NCI-H526 (cell line): ENCODE data around the gene TMPRSS9.

Experiments
- DNase-seq, 2 experiments: peaks; one replicate each; lab custom pipeline; 2025; lab: John Stamatoyannopoulos, UW

The TMPRSS9 gene

DNA sequence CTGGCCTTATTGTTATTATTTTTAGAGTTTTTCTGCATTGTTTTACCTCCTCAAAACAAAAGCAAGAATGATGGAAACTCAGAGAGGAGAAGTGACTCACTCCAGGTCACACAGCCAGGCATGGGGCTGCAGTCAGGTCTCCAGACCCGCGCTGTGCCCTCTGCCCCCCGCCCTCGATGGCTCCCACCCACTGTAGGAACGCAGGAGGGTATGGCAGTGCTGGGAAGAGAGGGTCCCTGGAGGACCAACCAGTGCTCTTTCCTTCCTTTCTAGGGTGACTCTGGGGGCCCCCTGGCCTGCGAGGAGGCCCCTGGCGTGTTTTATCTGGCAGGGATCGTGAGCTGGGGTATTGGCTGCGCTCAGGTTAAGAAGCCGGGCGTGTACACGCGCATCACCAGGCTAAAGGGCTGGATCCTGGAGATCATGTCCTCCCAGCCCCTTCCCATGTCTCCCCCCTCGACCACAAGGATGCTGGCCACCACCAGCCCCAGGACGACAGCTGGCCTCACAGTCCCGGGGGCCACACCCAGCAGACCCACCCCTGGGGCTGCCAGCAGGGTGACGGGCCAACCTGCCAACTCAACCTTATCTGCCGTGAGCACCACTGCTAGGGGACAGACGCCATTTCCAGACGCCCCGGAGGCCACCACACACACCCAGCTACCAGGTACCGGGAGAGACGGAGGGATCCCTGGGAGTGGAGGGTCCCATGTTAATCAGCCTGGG, 61.7 kb downstream of the TMPRSS9 start:
- DNase-seq = no peak

DNA sequence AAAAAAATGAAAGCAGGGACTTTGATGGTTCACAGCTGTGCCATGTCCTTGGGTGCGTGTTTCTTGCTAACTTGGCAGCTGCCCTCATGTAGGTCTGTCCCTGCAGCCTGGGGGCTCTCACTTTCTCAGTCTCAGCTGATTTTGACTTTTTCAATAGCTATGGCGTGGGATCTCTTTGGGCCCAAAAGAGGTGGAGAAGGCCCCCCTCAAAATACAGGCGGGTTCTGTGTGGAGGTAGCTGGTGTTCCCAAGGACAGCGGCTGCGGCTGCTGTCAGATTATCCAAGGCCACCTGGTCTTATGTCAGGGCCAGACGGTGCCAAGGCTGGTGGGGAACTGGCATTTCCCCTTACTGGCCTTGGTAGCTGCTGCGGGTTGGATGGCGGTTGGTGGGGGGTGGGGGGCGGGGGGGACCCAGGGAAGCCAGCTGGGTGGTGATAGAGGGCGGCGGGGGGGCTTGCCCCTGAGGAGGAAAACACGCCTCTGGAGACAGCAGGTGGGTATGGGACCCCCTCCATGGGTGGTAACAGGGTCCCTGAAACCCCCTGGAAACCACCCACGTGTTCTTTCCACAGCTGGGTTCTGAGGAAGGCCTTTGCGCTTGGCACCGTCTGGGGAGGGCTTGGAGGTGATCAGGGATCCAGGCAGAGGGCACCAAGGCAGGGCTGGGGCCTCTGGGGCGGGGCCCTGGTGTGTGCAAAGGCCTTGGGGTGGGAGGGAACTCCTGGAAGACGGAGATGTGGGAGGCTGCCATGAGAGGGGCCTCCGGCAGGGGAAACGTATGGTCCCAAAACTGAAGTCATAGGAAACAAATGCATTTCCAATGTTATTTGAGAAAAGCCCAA, 63.2 kb downstream of the TMPRSS9 start:
- DNase-seq = no peak

DNA sequence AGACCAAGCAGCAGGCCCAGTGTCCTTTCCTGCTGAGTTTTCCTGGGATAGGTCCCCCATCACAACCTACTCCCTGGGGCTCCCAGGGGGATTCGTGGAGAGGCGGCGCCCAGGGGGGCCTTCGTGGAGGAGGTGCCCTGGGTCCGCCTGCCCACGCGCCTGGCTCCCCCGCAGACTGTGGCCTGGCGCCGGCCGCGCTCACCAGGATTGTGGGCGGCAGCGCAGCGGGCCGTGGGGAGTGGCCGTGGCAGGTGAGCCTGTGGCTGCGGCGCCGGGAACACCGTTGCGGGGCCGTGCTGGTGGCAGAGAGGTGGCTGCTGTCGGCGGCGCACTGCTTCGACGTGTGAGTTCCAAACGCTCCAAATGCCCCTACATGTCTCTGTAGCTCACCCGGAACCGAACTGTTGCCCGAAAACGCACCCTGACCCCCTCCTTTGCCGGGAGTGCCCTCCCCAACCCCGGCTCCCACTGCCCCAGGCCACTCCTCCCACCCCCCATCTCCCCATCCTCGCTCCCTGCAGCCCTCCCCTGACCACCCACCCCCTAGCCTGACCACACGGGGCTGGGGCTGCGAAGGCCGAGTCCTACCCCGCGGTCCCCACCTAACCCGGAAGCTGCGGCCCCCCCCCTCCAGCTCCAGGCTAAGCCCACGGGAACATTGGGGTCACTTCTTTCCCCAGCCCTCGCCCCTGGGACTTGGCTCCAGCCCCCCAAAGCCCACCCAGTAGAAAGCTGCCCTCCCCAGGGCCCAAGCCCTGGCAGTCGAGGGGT, 64.0 kb downstream of the TMPRSS9 start:
- no peak for DNase-seq

DNA sequence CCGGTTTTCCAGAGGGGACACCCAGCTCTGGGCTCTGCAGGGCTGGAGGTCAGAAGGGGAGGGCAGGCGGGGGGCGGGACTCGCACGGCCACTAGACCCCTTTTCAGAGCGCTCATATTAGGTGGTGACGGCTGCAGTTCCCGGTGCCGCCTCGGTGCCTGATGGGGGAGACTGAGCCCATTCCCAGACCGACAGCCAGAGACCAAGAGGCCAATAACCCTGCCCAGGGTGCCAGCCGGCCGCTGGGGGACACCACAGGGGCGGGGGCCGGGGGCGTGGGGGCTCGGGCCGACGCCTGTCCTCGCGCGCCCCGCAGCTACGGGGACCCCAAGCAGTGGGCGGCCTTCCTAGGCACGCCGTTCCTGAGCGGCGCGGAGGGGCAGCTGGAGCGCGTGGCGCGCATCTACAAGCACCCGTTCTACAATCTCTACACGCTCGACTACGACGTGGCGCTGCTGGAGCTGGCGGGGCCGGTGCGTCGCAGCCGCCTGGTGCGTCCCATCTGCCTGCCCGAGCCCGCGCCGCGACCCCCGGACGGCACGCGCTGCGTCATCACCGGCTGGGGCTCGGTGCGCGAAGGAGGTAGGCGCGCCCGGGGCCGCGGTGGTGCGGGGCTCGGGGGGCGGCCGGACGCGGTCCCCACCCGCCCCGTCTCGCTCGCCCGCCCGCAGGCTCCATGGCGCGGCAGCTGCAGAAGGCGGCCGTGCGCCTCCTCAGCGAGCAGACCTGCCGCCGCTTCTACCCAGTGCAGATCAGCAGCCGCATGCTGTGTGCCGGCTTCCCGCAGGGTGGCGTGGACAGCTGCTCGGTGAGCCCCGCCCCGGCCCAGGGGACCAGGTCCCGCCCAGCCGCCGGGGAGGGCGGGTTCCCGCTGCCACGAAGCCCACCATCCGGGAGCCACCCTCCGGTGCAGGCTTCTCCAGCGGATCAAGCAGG, 64.9 kb downstream of the TMPRSS9 start:
- peak in 1 of 2 experiments; percentile 54 for DNase-seq

DNA sequence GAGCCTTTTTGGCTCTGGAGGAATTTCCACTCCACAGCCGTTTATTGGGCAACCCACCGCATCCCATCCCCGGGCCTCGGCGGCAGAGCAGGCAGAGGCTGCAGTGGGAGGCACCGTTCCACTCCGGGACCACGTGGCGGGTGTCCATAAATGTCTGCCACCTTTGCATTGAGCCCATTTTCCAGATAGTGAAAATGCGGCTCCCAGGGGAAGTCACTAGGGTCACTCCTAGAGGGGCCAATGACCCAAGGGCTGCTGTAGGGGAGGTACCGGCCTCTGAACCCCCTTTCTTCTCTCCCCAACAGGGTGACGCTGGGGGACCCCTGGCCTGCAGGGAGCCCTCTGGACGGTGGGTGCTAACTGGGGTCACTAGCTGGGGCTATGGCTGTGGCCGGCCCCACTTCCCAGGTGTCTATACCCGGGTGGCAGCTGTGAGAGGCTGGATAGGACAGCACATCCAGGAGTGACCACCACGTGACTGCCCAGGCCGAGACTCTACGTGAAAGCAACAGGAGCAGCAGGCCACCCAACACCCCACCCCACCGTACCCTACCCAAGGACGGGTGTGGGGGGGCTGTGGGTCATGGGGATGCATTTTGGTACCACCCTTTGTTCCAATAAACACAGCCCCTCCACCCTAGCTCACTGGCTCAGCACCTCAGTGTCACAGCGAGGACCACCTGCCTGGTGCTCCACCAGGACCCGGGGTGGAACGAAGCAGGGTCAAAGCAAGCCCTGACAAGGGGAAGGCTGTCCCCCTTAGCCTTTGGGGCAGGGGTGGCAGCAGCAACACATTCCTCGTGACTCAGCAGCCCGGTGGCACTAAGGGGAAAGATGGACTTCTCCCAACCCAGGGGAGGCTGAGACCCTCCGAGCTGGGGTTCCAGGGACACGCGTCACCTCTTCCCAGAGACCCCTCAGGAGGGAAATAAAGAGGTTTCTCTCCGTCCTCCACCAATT, 65.8 kb downstream of the TMPRSS9 start:
- no peak for DNase-seq

DNA sequence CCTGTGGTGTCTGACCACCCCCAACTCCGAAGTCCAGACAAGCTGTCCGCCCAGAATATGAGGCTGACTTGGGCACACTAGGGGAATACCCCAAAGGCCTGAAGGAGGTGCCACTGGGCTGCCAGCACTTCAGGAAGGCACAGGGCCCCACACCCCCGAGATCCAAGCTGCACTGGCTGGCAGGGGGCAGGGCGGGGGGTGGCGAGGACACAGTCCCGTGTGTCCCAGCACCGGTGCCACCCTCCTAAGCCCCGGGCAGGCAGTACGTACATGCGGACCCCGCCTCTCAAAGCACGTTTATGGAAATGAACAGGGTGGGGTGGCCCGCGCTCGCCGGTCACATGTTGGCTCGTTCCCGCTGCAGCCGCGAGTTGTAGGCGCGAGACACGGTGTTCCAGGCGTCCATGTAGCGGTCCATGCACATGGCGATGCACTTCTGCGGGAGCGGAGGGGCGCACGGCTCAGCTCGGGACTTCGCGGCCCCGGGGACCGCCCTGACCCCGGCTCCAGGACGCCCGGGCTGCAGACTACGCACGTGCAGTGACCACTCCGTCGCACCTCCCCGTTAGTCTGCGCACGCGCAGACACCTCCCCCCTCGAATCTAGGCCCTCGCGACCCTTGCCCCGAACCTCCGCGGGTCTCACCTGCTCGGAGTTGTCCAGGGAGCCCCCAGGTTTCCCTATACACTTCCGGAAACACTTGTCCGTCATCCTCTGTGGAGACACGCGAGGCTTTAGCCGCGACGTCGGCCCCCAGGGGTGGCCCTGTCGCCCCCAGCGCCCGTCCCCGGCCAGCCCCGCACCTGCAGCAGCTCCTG, 66.8 kb downstream of the TMPRSS9 start:
- peak in 1 of 2 experiments; percentile 44 for DNase-seq

DNA sequence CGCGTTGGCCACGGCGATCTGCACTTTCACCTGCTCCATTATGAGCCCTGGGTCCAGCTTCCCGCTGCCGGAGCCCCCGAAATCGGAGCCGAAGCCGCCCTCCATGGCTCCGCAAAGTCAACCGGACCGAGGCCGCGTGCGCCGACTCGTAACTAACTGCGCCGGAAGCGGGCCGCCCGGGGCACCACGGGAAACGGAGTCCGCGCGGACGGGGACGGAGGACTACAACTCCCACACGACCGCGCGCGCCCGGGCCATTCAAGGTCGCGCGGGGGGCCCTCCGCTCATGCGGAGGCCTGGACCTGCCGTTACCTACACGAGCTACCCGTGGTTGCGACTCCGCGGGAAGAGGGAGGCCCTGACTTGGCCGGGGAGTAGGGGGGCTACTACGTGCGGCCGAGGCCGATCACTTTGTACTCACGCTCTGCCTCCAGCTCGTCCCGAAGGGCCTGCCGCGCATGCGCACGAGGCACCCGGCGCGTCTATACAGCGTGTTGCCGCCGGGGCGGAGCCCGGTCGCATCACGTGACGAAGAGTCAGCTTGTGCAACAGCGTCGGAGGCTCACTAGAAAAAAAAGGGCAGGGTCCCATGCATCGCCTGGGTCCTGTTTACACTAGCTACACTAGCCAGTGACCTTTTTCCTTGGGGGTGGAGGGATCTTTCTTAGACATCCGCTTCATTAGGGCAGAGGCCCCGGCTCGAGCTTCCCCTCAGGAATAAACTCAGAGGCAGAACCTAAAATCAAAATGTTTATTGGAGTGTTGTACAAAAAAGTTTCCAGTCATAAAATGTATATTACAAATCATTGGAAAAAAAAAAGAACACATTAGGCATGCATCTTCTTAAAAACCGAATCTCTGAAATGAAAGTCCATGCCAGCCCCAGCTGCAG, 67.6 kb downstream of the TMPRSS9 start, which contains the start of gene TIMM13:
Gene TIMM13 (minus strand): TSS at position 158 of the 892 bp plus-strand sequence. CDS start 53 bp downstream, at position 105.
- DNase-seq = peak; percentile 84 to 95

DNA sequence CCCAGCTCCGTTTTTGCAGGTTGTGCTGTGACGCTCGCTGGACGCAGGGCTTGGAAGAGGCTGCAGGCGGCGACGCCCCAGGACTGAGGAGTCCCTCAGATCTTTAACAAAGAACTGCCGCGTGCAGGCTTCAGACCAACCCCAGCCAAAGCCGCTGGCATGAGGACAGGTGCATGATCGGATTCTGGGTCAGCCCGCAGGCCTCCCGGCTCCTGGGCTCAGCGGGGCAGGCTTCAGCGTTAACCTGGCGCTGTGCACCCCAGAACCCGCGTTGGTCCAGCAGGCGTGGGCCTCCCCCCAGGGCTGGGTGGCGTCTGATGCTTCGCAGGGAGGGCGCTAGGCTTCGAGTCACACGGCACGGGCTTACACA, 68.2 kb downstream of the TMPRSS9 start:
- DNase-seq = peak in 1 of 2 experiments; percentile 38

DNA sequence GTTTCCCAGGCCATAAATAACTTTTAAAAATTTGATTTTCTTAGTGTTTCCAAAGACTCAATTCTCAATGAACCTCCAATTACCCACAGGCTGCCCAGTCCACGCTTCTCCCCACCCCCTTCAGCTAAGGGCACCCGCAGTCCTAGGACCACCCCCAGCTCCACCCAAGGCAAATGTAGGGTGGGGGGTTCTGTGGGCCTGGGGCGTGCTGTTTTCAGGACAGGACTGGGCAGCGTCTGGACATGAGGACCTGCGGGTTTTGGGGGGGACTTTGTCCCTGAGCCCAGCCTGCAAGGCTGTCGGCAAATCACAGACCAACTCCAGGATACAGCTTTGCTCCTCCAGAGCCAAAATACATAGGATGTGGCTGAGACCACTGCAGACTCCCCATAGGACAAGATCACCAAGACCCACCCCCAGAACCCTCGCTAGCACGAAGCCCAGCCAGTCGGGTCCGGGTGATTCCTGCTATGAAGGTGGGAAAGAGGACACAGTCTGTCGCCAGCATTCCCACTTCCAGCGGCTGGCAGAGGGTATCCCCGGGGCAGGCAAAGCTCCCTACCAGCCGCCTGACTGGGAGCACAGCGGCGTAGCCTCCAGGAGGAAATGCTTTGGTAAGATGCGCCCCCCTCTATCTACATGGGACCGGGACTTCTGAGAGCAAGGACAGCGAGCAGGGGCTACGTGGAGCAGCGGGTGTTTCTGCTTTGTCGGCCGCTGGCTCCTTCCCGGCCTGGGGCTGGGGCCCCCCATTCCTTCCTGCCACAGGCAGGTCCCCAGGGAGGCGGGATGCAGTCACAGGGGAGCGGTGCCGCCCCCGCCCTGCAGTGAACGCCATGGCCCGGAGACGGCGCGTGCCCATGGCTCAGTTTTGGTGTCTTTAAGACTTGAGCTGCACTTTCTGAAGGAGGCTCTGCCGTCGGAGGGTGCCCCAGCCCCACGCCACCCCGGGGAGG, 69.0 kb downstream of the TMPRSS9 start:
- DNase-seq = no peak

DNA sequence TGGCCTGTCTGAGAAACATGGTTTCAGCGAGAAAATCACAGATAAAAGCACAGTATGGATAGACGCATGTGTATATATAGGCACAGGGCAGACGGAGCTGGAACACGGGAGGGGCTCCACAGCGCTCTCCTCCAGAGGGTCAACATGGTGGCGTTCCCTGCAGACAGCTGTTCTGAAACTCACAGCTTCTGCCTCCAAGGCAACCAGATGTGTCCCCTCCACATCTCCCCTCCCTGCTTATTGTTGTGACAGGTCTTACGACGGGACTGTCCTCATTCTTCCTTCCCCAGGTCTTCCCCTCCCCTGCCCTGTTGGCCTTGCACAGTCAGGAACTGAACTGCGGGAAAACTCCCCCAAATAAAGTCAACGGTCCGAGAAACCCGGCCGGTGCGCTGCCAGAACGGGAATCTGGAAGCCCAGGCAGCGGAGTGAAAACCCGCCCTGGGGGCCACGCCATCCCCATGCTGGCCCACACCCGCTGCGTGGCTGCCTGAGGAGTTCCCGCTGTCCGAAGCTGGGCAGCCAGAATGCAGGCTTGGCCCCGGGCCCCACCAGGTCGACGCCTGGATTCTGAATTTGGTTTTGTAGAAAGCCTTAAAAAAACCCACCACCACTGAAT, 70.0 kb downstream of the TMPRSS9 start:
- no peak for DNase-seq

DNA sequence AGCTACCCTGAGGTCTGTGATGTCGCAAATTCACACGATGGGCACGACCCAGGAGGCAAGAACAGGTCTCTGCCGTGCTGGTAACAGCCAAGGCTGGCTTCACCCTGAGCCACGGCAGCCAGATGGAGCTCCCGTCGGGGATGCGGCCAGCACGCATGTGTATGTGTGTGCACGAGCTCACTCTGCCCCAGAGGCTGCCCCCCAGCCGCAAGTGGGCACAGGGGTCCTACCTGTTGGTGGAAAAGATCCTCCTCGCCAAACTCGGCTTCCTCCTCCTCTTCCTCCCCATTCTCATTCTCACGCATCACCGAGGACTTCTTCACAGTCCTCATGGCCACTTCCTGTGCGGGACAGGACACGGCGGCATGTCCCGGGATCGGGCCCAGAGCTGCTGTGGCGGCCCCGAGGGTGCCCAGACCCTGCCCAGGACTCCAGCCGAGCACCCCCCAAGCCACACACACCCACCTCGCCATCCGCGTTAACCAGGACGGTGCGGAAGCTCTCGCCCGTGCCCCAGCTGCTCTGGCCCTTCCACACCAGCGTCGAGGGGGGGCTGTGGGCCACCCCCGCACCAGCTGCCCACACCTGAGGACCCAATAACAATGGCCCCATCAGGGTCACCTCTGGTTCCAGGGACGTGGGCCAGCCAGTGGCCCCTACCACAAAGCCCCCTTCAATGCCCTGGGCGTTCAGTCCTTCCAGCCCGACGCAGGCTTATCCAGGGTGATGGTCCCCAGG, 71.4 kb downstream of the TMPRSS9 start:
- DNase-seq = no peak

DNA sequence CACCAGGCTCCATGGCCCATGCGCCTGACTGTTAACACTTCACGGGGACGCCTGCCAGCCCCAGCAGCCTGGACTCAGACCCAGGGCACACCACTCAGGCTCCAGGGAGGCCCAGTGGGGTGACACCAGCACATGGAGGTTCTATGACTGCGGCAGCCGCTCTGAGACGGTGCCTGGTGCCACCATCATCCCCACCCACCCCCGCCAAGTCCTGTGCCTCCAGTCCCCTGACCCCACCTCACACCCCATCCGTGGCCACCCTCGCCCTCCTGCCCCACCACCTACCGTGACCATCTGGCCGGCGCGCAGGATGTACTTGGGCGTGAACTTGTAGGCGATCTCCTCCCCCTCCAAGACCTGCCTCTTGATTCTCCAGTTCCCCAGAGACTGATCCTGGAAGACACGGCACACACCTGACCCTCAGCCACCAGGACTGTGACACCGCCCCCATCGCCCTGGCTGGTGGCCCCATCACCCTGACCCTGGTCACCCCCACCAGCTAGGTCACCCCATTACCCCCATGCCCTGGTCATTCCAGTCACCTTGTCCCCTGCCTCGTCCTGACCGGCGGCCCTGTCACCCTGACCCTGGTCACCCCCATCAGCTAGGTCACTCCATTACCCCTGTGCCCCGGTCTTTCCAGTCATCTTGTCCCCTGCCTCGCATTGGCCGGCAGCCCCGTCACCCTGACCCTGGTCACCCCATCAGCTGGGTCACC, 72.2 kb downstream of the TMPRSS9 start:
- DNase-seq = no peak

DNA sequence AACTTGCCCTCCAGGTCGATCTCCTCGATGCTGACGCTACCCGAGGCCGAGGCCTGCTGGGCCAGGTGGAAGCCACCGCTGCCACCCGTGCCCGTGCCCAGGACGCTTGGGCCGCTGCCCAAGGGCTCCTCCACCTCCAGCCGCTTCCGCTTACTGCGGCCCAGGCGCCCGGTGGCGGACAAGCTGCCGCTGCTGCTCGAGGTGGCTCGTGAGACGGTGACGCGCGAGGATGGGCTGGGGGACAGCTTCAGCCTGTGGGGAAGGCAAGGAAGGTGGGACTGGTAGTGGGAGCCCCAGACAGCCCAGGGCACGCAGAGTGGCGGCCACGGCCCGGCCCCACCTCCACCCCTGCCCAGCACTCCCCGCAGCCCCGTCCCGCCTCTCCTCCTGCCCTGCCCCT, 73.8 kb downstream of the TMPRSS9 start:
- no peak for DNase-seq

DNA sequence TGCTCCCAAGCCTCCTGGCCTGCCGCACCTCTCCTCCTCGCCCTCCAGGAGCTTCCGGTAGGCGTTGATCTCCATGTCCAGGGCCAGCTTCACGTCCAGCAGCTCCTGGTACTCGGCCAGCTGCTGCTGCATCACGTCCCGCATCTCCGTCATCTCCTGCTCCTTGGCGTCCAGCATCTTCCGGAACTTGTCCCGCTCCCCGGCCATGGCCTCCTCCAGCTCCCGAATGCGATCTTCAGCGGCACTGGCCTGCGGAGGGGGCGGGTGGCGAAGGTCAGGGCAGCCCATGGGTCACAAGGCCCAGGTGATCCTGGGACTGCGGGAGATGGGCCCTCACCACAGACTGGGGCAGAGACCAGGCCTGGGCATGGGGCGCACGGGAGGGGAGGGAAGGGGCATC, 74.2 kb downstream of the TMPRSS9 start:
- DNase-seq = no peak

DNA sequence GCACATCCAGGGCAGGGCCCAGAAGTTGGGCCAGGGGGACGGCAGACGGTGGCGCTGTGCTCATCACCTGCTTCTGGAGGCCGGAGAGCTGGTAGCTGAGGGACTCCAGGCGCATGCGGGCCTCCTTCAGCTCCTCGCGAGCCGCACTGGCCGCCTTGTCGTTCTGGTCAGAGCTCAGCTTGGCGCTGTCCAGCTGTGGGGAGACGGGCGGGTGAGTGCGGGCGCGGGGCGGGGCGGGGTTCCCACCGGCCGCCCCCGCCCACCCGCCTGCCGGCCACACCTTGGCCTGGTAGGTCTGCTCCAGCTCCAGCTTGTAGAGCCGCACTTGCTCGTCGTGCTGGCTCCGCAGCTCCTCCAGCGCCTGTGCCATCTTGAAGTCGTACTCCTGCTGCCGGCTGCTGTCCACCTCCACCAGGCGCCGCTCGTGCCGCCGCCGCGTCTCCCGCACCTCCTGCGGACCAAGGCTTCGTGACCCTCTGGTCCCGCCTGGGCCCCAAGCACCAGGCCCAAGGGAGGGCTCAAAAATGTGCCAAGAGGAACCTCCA, 74.7 kb downstream of the TMPRSS9 start:
- no peak for DNase-seq
